GM23338 (cell line): ENCODE measurements around the gene RIPK4. TPM values are rescaled to one million over a fixed set of nuclear protein-coding genes. Genes with fewer than 3 reads are reported as not detected.
"Not testable (repeated sequence)": the region's sequence is repeated elsewhere in the genome, so short reads cannot be mapped to it uniquely, and the experiment has no call there.

ENCODE experiments used
- ATAC-seq: fragments of 200-7000 bp; cut with Tn5 transposase; 3 replicates; pipeline ENCODE4 v1.9.1; 2020
- DNase-seq: peaks from one replicate; pipeline ENCODE4 v3.0.0-alpha.2; 2015; ENCODE audit warnings: low spot score
- H2AFZ ChIP-seq: fragments of 200-600 bp; sonication (generic); 2 replicates; pipeline ENCODE4 v1.8.0; 2016; ENCODE audit warnings: antibody characterized with exemption, mild to moderate bottlenecking, moderate library complexity
- H3F3A ChIP-seq: fragments of 200-600 bp; sonication (generic); replicated peaks from 2 replicates; pipeline ENCODE4 v1.8.0; 2017; ENCODE audit warnings: antibody characterized with exemption, mixed run types, low read depth
- H3K27ac ChIP-seq: fragments of 200-600 bp; sonication (generic); 2 replicates; pipeline ENCODE4 v1.6.1; 2016; ENCODE audit warnings: low read depth
- H3K27me3 ChIP-seq: fragments of 200-600 bp; sonication (generic); 2 replicates; pipeline ENCODE4 v1.8.0; 2016; ENCODE audit warnings: mild to moderate bottlenecking, mixed run types, moderate library complexity; ENCODE audit not compliant: insufficient read depth
- H3K36me3 ChIP-seq: fragments of 200-600 bp; sonication (generic); 2 replicates; pipeline ENCODE4 v1.8.0; 2016; ENCODE audit warnings: mild to moderate bottlenecking; ENCODE audit not compliant: insufficient read depth
- H3K4me1 ChIP-seq: fragments of 200-600 bp; sonication (generic); 2 replicates; pipeline ENCODE4 v1.8.0; 2016; ENCODE audit warnings: mild to moderate bottlenecking, moderate library complexity; ENCODE audit not compliant: insufficient read depth
- H3K4me2 ChIP-seq: fragments of 200-600 bp; sonication (generic); 2 replicates; pipeline ENCODE4 v1.7.1; 2017; ENCODE audit warnings: mixed run types
- H3K4me3 ChIP-seq: fragments of 200-600 bp; sonication (generic); 2 replicates; pipeline ENCODE4 v1.6.1; 2016; ENCODE audit warnings: mixed run types
- H3K79me2 ChIP-seq: fragments of 200-600 bp; sonication (generic); replicated peaks from 2 replicates; pipeline ENCODE4 v1.8.0; 2017; ENCODE audit warnings: mild to moderate bottlenecking; ENCODE audit not compliant: insufficient read depth
- H3K9me2 ChIP-seq: fragments of 200-600 bp; sonication (generic); 2 replicates; pipeline ENCODE4 v1.8.0; 2017; ENCODE audit not compliant: insufficient read depth
- H4K20me1 ChIP-seq: fragments of 200-600 bp; sonication (generic); replicated peaks from 2 replicates; pipeline ENCODE4 v1.8.0; 2017; ENCODE audit warnings: mild to moderate bottlenecking; ENCODE audit not compliant: insufficient read depth
- H3K27ac Mint-ChIP-seq: 2 replicates; pipeline ENCODE4 v1.8.0; 2020; ENCODE audit warnings: inconsistent platforms, mild to moderate bottlenecking, moderate library complexity, mixed read lengths
- H3K27me3 Mint-ChIP-seq: 3 replicates; pipeline ENCODE4 v1.8.0; 2022; ENCODE audit warnings: low read depth, mild to moderate bottlenecking, moderate library complexity, mixed read lengths, inconsistent platforms; ENCODE audit not compliant: insufficient read depth, poor library complexity
- H3K36me3 Mint-ChIP-seq: 3 replicates; pipeline ENCODE4 v1.8.0; 2021; ENCODE audit warnings: low read depth, mild to moderate bottlenecking, inconsistent platforms, moderate library complexity, mixed read lengths
- H3K4me1 Mint-ChIP-seq: 3 replicates; pipeline ENCODE4 v1.8.0; 2020; ENCODE audit warnings: mild to moderate bottlenecking, inconsistent platforms, mixed read lengths
- H3K4me3 Mint-ChIP-seq: 3 replicates; pipeline ENCODE4 v1.8.0; 2021; ENCODE audit warnings: moderate library complexity, mild to moderate bottlenecking, inconsistent platforms, mixed read lengths
- H3K9me3 Mint-ChIP-seq: 3 replicates; pipeline ENCODE4 v1.8.0; 2020; ENCODE audit warnings: moderate library complexity, mild to moderate bottlenecking, inconsistent platforms, mixed read lengths
- CREB1 ChIP-seq: fragments of 250-450 bp; sonication (Bioruptor Pico); IDR thresholded peaks from 2 replicates; pipeline ENCODE4 v1.5.0; 2020; ENCODE audit warnings: low read depth, mild to moderate bottlenecking, moderate library complexity
- CTCF ChIP-seq, 2 experiments: fragments of 200-600 bp in 1 of 2; sonication (generic) in 1 of 2; conservative IDR thresholded peaks; 2 replicates each; pipeline versions ENCODE4 v1.5.1 to v1.6.1; 2016 to 2017; ENCODE audit warnings: antibody characterized with exemption in 2 of 2, low read depth in 2 of 2, mild to moderate bottlenecking in 2 of 2, moderate library complexity in 1 of 2
- EZH2 ChIP-seq: fragments of 200-600 bp; sonication (generic); IDR thresholded peaks from one replicate; pipeline ENCODE4 v1.8.0; 2017; ENCODE audit warnings: antibody characterized with exemption, mild to moderate bottlenecking, low read depth; ENCODE audit not compliant: unreplicated experiment
- EZH2phosphoT487 ChIP-seq: fragments of 200-600 bp; sonication (generic); IDR thresholded peaks from one replicate; pipeline ENCODE4 v1.8.1; 2018; ENCODE audit warnings: antibody characterized with exemption; ENCODE audit not compliant: unreplicated experiment
- JUNB ChIP-seq: IDR thresholded peaks from one replicate; pipeline ENCODE4 v1.6.1; 2016; ENCODE audit warnings: antibody characterized with exemption; ENCODE audit not compliant: unreplicated experiment
- NANOG ChIP-seq: IDR thresholded peaks from 2 replicates; pipeline ENCODE4 v1.6.1; 2016; ENCODE audit warnings: antibody characterized with exemption, borderline replicate concordance
- POLR2AphosphoS5 ChIP-seq: IDR thresholded peaks from 2 replicates; pipeline ENCODE4 v1.6.1; 2016; ENCODE audit warnings: antibody characterized with exemption, low read depth
- REST ChIP-seq: IDR thresholded peaks from one replicate; pipeline ENCODE4 v1.6.1; 2018; ENCODE audit warnings: antibody characterized with exemption; ENCODE audit not compliant: unreplicated experiment
- STAT1 ChIP-seq: IDR thresholded peaks from one replicate; pipeline ENCODE4 v1.6.1; 2016; ENCODE audit warnings: antibody characterized with exemption; ENCODE audit not compliant: unreplicated experiment
- ZNF114 ChIP-seq: fragments of 250-450 bp; sonication (Bioruptor Pico); IDR thresholded peaks from 2 replicates; pipeline ENCODE4 v1.5.0; 2020; ENCODE audit warnings: mild to moderate bottlenecking, moderate library complexity
- ZNF462 ChIP-seq: fragments of 250-450 bp; sonication (Bioruptor Pico); IDR thresholded peaks from 2 replicates; pipeline ENCODE4 v1.5.0; 2020; ENCODE audit warnings: mild to moderate bottlenecking, moderate library complexity
- polyA plus RNA-seq: library from polyadenylated mRNA; unstranded; fragments of >200 nt; fragmentation: Nextera tagmentation; extraction: Ambion mirVana; gene quantifications from 2 replicates; pipeline ENCODE4 v1.2.1, GENCODE V29; 2016
- total RNA-seq: library from RNA; depleted of rRNA; stranded (reverse); fragments of >200 nt; shearing (Covaris generic); gene quantifications from 2 replicates; pipeline ENCODE4 v1.2.3, GENCODE V29; 2014

Gene RIPK4
- total and polyA plus RNA-seq, 2 experiments from 2014 or later: 2.5 to 9.9 TPM

GRCh38 chr21:41785262-41785661, 18.4 kb upstream of the RIPK4 start:
- not testable (repeated sequence) for ATAC-seq, H3F3A ChIP-seq, H3K79me2 ChIP-seq, H3K36me3 Mint-ChIP-seq, H3K27me3 Mint-ChIP-seq, H3K4me2 ChIP-seq, H2AFZ ChIP-seq, DNase-seq, H3K27me3 ChIP-seq, H3K9me2 ChIP-seq, H3K4me3 ChIP-seq, H4K20me1 ChIP-seq, H3K27ac ChIP-seq, H3K36me3 ChIP-seq, H3K4me3 Mint-ChIP-seq, H3K4me1 Mint-ChIP-seq, H3K9me3 Mint-ChIP-seq, H3K27ac Mint-ChIP-seq, H3K4me1 ChIP-seq

- Histone ChIP-seq H3K9me2 (no peaks in the 10 kb centered on the region), H3K4me1 (no peaks in the 10 kb centered on the region), H3K36me3 (no peaks in the 10 kb centered on the region), H4K20me1 (no peaks in the 10 kb centered on the region), H3K4me3 (no peak overlapping the region), H3K27me3 (no peaks in the 10 kb centered on the region), H2AFZ (no peak overlapping the region), H3K27ac (no peak overlapping the region), H3F3A (no peaks in the 10 kb centered on the region), H3K4me2 (no peak overlapping the region), H3K79me2 (no peaks in the 10 kb centered on the region)
- H3K9me3 Mint-ChIP-seq: no peaks in the 10 kb centered on the region
- no peak overlapping the region for H3K27ac Mint-ChIP-seq
- H3K4me1 Mint-ChIP-seq: peaks cover 4% of the 10 kb centered on the region
- DNase-seq (no peak), ATAC-seq (no peak)
- H3K36me3 Mint-ChIP-seq: no peaks in the 10 kb centered on the region
- no peaks in the 10 kb centered on the region for H3K27me3 Mint-ChIP-seq
- H3K4me3 Mint-ChIP-seq: no peak overlapping the region
- TF ChIP-seq CREB1 (CRISPR knock-in tag) (no peak), POLR2AphosphoS5 (no peak), NANOG (no peak), JUNB (no peak), EZH2phosphoT487 (no peak), EZH2 (no peak), REST (no peak), STAT1 (no peak), ZNF114 (CRISPR knock-in tag) (no peak), ZNF462 (CRISPR knock-in tag) (no peak), CTCF (conservative IDR thresholded peaks at IDR 0.05; ENCODE audit: low read depth in 2 of 2) (no peak)
These were observed 17.7 kb upstream of the RIPK4 start for GRCh38 chr21:41784456-41785102.
